OCI-M1 (cell line): ENCODE data around the gene ERBB2.
"Not testable (repeated sequence)": the region's sequence is repeated elsewhere in the genome, so short reads cannot be mapped to it uniquely, and the experiment has no call there.

Experiments
- DNase-seq: peaks from one replicate; lab custom pipeline; 2025; lab: John Stamatoyannopoulos, UW

ERBB2 gene

DNA sequence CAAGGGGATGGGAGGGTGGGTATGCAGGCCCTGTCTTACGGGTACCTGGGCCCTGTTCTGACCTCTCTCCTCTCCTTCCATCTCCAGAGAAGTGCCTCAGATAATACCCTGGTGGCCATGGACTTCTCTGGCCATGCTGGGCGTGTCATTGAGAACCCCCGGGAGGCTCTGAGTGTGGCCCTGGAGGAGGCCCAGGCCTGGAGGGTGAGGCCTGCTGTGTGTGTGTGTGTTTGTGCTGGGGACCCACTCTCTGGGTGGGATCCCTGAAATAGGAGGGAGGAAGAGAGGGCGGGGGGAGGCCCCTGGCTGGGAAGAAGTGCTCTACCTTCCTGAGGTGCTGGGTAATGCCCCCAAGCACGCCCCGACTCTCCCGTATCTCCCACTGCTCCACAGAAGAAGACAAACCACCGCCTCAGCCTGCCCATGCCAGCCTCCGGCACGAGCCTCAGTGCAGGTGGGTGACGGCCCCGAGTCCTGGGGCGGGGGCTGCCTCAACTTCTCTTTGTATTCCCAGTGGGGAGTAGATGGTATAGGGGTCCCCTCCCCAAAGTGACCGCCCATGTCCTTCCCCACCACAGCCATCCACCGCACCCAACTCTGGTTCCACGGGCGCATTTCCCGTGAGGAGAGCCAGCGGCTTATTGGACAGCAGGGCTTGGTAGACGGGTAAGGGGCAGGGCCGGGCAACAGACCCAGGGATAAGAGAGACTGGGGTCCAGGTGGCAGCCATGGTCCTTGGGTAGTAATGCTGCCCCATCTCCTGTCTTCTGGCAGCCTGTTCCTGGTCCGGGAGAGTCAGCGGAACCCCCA is 45.7 kb downstream of the ERBB2 start:
- no peak for DNase-seq

GRCh38 chr17:39746145-39746461 is 46.2 kb downstream of the ERBB2 start:
- DNase-seq = no peak

GRCh38 chr17:39747745-39748144 is 47.9 kb downstream of the ERBB2 start:
- no peak for DNase-seq

DNA sequence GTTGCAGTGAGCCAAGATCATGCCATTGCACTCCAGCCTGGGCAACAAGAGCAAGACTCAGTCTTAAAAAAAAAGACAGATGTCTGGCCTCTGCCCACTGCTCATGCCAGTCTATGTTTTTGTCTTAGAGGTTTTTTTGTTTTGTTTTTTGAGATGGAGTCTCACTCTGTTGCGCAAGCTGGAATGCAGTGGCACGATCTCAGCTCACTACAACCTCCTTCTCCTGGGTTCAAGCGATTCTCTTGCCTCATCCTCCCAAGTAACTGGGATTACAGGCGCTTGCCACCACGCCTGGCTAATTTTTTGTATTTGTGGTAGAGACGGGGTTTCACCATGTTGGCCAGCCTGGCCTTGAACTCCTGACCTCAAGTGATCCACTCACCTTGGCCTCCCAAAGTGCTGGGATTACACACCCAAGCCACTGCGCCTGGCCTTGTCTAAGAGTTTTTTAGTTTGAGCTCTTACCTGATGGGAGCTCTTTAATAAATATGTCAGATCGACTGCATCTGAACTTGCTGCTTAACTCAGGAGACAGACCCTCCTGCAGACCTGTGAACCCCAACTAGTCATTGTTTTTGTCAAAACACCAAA is 48.7 kb downstream of the ERBB2 start:
- DNase-seq = not testable (repeated sequence)

- no peak for DNase-seq
These were observed 50.5 kb downstream of the ERBB2 start for GRCh38 chr17:39750131-39751015.

DNA sequence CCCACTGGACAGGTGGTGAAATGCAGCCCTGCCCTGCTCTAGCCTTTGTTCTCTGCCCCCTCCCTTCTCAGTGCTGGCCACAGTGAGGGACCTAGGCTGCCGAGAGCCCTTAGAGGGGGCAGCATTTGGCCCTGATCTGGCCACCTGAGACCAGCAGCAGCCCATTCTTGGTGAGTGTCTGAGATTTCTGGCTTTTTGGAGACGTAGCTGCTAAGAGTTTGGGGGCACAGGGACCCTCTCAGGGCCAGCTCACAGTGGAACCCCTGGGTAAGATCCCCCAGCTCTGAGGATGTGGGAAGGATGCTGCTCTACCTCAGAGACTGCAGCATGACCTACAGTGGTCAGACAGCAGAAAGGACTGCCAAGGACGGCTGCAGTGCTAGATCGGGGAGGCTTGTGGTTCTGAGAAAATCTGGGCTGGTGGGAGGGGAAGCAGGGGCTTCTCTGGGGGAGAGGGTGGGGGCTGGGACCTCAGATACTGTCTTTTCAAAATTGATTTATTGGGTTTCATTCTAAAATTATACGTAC is 51.2 kb downstream of the ERBB2 start:
- DNase-seq = no peak

DNA sequence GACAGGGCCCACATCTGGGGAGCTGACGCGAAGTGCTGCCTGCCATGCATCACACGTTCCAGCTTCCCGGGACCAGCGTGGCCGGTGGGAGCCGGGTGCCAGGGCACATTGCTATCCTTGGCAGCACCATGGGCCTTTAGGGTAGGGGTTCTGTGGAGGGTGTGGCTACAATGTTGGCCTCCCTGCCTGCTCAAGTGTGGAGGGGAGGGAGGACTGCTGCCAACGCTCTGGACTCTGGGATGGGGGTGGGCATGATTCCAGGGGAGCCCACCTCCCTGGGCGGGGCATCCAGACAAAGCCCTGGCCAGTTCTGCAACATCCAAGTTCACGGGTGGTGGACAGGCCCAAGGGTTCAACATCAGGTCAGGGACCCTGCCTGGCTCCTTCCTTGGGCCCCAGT is 51.8 kb downstream of the ERBB2 start:
- no peak for DNase-seq

DNA sequence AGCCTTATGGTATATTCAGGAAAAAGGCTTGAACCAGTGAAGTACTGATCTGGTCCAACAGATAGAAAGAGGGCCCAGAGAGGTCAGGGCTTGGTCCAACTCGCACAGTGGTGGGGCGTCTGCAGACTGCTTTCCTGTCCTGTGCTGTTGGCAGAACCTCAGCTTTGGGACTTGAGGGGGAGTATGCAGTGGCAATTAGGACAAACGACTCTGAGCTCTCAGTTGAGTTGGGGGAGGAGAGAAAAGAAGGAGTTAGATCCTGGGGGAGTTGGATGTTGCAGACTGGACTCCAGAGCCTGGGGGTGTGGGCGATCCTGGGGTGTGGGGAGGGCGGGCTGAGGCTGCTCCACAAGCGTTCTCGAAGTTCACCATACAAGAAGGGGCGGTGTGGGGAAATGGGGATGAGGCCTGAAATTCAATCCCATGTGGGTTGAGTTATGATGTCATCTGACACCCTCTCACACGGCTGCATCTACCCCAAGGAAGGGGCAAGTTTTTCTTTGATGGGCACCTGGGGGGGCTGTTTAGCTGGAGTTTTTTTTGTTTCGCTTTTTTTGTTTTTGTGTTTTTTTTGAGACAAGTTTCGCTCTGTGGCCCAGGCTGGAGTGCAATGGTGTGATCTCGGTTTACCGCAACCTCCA is 52.5 kb downstream of the ERBB2 start:
- no peak for DNase-seq

DNA sequence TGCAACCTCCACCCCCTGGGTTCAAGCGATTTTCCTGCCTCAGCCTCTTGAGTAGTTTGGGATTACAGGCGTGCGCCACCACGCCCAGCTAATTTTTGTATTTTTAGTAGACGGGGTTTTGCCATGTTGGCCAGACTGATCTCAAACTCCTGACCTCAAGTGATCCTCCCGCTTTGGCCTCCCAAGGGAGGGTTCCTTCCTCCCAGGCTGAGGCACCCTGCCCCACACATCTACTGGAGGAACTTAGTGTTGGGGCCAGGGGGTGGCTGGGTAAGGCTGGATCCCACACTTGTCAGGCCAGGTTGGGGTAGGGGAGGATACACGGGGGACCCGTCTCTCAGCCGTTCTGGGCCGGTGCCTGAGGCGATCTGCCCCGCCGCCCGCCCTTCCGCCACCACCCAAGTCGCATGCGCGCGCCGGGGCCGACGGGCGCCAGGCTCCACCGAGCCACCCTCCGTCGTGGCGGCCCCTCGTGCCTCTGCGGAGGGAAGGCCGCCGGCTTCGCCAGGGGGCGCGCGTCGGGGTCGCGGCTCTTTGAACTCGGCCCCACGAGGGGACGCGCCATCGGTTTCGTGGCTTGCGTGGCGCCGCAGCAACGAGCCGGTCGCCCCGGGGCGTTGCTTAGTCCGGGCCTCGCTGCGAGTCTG is 53.8 kb downstream of the ERBB2 start:
- peak; percentile 87 for DNase-seq

- peak; percentile 96 for DNase-seq
These were observed 54.5 kb downstream of the ERBB2 start for GRCh38 chr17:39754161-39754957.

- peak; percentile 40 for DNase-seq
These were observed 55.2 kb downstream of the ERBB2 start for GRCh38 chr17:39754958-39755553.

DNA sequence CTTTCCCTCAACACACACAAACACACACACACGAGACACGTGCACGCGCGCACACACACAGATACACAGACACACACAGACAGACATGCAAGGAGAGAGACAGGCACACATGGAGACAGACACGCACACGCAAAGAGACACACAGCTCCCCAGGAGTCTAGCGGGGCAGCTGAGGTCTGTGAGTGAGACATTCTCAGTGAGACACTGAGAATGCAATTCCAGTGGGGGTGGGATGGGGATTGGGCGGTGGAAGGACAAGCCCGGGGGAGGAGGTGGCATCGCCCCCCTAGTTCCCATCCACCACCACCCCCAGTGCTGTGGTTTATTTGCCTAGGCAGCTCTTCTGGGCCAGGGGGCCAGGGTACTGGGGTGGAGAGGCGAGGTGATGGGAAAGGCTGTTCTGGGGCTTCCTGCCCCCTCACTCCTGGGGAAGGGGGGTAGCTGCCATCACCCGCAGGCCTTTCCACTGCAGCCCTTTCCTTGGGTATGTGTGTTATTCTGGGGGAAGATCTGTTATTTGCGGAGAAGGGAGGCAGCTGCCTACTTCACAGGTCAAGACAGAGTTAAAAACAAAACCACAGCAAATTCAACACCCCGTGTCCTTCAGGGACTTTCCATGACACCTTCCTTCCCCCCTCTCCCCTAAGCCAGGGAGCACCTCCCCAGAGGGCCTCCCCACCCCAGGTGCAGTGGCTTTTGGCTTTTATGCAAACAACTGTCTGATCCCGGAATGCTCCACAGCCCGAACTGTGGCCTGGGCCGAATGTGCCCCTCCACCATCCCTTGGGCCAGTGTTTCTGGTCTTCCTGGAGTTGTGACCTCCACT is 55.9 kb downstream of the ERBB2 start:
- no peak for DNase-seq

DNA sequence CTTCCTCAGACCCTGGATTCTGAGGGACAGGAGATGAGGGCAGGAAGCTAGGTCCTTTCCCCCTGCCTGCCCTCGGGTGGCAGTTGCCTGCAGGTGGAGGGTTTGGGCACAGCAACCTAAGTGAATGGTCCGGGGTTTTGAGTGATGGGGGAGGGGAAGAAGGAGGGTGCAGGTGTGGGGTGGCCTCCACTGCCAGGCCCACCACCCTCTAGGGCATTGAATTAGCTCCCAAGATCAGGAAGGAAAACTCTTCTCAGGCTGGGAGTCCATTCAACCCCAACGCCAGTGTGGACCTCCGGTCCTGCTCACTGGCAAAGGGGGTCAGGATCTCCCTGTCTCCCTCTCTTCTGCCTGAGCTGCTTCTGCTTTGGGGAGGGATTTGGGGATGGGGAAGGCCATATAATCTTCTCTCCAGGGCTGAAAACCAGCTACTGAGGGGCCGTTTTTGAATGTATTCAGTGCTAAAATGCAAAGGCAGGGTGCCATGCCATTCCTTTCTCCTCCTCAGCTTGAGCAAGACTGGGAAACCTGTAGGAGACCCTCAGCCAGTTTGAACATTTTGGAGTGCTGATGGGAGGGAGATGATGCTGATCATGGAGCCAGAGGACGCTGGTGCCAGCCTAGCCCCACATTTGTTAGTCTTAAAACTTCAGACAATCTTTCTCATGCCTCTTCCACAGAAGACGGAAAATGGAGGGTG is 56.7 kb downstream of the ERBB2 start:
- no peak for DNase-seq

- DNase-seq = no peak
These were observed 57.4 kb downstream of the ERBB2 start for GRCh38 chr17:39757176-39757662.

GRCh38 chr17:39757931-39758873 is 58.3 kb downstream of the ERBB2 start:
- peak; percentile 54 for DNase-seq

GRCh38 chr17:39759204-39759603 is 59.3 kb downstream of the ERBB2 start:
- DNase-seq = no peak

DNA sequence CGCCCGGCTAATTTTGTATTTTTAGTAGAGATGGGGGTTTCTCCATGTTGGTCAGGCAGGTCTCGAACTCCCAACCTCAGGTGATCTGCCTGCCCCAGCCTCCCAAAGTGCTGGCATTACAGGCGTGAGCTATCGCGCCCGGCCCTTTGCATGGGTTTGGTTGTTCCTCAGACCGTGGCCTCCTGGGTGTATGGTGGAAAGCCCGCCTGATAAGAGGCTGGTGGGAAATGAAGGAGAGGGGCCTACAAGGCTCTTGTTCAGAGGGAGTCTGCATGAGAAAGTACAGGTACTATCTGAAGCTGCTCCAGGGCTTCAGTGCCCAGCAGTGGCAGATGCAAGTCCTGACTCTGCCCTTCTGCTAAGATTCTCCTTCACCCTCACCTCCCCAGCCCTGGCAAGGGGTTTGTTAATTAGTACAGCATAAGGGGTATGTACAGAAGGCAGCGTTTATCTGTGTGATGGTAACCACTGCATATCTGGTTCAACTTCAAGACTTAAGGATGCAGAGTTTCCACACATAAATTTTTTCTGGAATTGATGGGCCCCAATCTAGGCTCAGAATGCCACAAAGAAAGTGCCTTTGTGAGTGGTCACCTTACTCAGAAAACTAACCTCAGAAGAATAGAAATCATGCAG is 62.1 kb downstream of the ERBB2 start:
- no peak for DNase-seq
